Measurements from ENCODE around the gene OTOGL.

- TF ChIP-seq CTCF (tag by site-specific recombination; IDR thresholded peaks at IDR 0.05) (no peak), ZNF580 (tag by site-specific recombination; IDR thresholded peaks at IDR 0.05) (0 out of 2 replicates have a peak, but pooled peaks have one; percentile 49), KLF16 (tag by site-specific recombination; IDR thresholded peaks at IDR 0.05) (no peak), ZNF558 (tag by site-specific recombination; IDR thresholded peaks at IDR 0.05) (peak; percentile 71), ZSCAN18 (tag by site-specific recombination; IDR thresholded peaks at IDR 0.05) (no peak), ZNF121 (tag by site-specific recombination; IDR thresholded peaks at IDR 0.05) (no peak)
Observed at GRCh38 chr12:80187660-80188090, 88.3 kb downstream of the OTOGL start.
